ENCODE measurements around the gene PROC. TPM values are rescaled to one million over a fixed set of nuclear protein-coding genes. Genes with fewer than 3 reads are reported as not detected.

Gene PROC
- total RNA-seq, 4 donors from 2014 or later: 2.9 to 3.0 TPM; not detected in 2

- Histone ChIP-seq H3K36me3 (no peaks in the 10 kb centered on the region), H3K4me1 (peaks cover 21 to 53% (median 37%) of the 10 kb centered on the region in 4 donors), H3K9me3 (no peaks in the 10 kb centered on the region), H3K27me3 (no peaks in the 10 kb centered on the region), H3K27ac (no peak overlapping the region), H3K4me3 (no peak overlapping the region)
- intact Hi-C loops (cut with DNase I; ENCODE audit: low total_unique reads) (no loop called here), in situ Hi-C loops (cut with MboI; ENCODE audit: low pct_ligation_motif_present in 1 of 4, low pct_unique_long_range_greater_than_20kb in 1 of 4, low sequenced_read_pairs in 3 of 4) (no loop called here)
- TF ChIP-seq POLR2AphosphoS5 (IDR thresholded peaks at IDR 0.05): no peak
- TF ChIP-seq EP300 (IDR thresholded peaks at IDR 0.05; ENCODE audit: low read depth): no peak
- TF ChIP-seq, protein P1, sequence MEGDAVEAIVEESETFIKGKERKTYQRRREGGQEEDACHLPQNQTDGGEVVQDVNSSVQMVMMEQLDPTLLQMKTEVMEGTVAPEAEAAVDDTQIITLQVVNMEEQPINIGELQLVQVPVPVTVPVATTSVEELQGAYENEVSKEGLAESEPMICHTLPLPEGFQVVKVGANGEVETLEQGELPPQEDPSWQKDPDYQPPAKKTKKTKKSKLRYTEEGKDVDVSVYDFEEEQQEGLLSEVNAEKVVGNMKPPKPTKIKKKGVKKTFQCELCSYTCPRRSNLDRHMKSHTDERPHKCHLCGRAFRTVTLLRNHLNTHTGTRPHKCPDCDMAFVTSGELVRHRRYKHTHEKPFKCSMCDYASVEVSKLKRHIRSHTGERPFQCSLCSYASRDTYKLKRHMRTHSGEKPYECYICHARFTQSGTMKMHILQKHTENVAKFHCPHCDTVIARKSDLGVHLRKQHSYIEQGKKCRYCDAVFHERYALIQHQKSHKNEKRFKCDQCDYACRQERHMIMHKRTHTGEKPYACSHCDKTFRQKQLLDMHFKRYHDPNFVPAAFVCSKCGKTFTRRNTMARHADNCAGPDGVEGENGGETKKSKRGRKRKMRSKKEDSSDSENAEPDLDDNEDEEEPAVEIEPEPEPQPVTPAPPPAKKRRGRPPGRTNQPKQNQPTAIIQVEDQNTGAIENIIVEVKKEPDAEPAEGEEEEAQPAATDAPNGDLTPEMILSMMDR (IDR thresholded peaks at IDR 0.05): no peak
- no peak for TF ChIP-seq POLR2A (IDR thresholded peaks at IDR 0.05)
- DNase-seq: no peak
- 71 to 92% methylated on average over 1 to 3 of the region's 3 CpGs for WGBS, 2 donors (ENCODE audit: low coverage in 1 of 2)
Observed at GRCh38 chr2:127403460-127403859, 14.8 kb upstream of the PROC start.

DNA sequence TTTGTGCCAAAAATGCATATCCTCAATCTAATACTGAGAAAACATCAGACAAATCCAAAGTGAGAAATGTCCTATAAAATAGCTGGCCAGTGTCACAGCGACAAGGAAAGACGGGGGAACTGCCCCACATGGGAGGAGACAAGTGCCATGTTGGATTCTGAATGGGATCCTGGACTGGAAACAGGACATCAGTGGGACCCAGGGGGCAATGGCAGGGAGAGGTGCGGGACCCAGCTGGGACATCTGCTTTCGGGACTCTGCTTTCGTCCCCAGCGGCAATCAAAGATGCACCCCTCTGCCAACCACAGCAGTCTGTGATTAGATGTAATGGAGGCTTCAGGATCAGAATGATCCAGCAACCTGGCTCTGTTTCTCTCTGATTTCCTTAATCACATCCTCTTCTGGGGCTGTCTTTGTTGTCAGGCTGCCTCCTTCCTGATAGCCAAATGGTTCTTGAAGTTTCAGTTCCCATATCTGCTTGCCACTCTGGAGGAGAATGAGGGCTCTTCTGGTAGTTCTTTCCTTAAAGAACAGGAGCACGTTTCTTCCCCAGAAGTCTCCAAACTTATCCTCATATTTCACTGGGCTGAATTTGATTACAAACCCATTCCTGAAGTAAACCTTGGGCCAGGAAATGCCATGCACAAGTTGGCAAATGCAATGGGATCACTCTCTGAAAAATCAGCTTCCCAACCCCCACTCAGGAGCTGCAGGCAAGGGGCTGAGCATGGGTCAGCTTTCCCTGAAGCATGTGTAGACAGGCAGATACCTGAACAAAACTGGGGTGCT lies 13.6 kb upstream of the PROC start:
- whole genome bisulfite sequencing, 2 donors (ENCODE audit: low coverage in 1 of 2): 50 to 92% methylated on average over 1 to 7 of the region's 7 CpGs
- no peak overlapping the region for H3K4me3 ChIP-seq
- in situ Hi-C loops (cut with MboI; ENCODE audit: low pct_ligation_motif_present in 1 of 4, low pct_unique_long_range_greater_than_20kb in 1 of 4, low sequenced_read_pairs in 3 of 4): no loop called here
- H3K27ac ChIP-seq: peak overlapping the region in 3 of 4 donors; percentile 24 to 39 (median 34)
- no peaks in the 10 kb centered on the region for H3K36me3 ChIP-seq
- H3K4me1 ChIP-seq: peaks cover 21 to 58% (median 41%) of the 10 kb centered on the region in 4 donors
- TF ChIP-seq, protein P1 (IDR thresholded peaks at IDR 0.05): no peak
- TF ChIP-seq EP300 (IDR thresholded peaks at IDR 0.05; ENCODE audit: low read depth) (no peak), POLR2A (IDR thresholded peaks at IDR 0.05) (no peak), POLR2AphosphoS5 (IDR thresholded peaks at IDR 0.05) (no peak)
- H3K27me3 ChIP-seq: no peaks in the 10 kb centered on the region
- H3K9me3 ChIP-seq: no peaks in the 10 kb centered on the region
- intact Hi-C loops (cut with DNase I; ENCODE audit: low total_unique reads): no loop called here
- DNase-seq: no peak

- 20 to 55% methylated on average over 1 to 3 of the region's 3 CpGs for WGBS, 2 donors (ENCODE audit: low coverage in 1 of 2)
- H3K4me1 ChIP-seq: peaks cover 21 to 60% (median 41%) of the 10 kb centered on the region in 4 donors
- no peak for DNase-seq
- H3K9me3 ChIP-seq: no peaks in the 10 kb centered on the region
- H3K27ac ChIP-seq: peak overlapping the region; percentile 34 to 55 (median 40)
- H3K4me3 ChIP-seq: no peak overlapping the region
- no peaks in the 10 kb centered on the region for H3K27me3 ChIP-seq
- no peaks in the 10 kb centered on the region for H3K36me3 ChIP-seq
- in situ Hi-C loops (cut with MboI; ENCODE audit: low pct_ligation_motif_present in 1 of 4, low pct_unique_long_range_greater_than_20kb in 1 of 4, low sequenced_read_pairs in 3 of 4) (no loop called here), intact Hi-C loops (cut with DNase I; ENCODE audit: low total_unique reads) (no loop called here)
- TF ChIP-seq, protein P1 (IDR thresholded peaks at IDR 0.05): no peak
- no peak for TF ChIP-seq EP300 (IDR thresholded peaks at IDR 0.05; ENCODE audit: low read depth)
- TF ChIP-seq POLR2AphosphoS5 (IDR thresholded peaks at IDR 0.05): no peak
- TF ChIP-seq POLR2A (IDR thresholded peaks at IDR 0.05): no peak
Observed at GRCh38 chr2:127405255-127405610, 13.0 kb upstream of the PROC start.

DNA sequence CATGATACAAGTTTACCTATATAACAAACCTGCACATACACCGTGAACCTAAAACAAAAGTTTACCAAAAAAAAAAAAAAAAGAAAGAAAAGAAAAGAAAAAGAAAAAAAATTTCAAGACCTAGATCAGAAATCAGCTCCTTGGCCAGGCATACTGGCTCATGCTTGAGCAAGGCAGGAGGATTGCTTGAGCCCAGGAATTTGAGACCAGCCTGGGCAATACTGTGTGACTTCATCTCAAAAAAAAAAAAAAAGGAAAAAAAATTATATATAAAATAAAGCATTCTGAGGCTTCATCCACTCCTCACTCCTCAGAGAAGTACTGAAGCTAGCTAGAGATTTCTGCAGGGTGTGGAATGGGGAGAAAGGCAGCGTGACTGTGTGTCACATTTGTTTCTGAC lies 11.8 kb upstream of the PROC start:
- TF ChIP-seq, protein P1 (IDR thresholded peaks at IDR 0.05): no peak
- TF ChIP-seq POLR2A (IDR thresholded peaks at IDR 0.05) (no peak), EP300 (IDR thresholded peaks at IDR 0.05; ENCODE audit: low read depth) (no peak), POLR2AphosphoS5 (IDR thresholded peaks at IDR 0.05) (no peak)
- no peaks in the 10 kb centered on the region for H3K36me3 ChIP-seq
- in situ Hi-C loops (cut with MboI; ENCODE audit: low pct_ligation_motif_present in 1 of 4, low pct_unique_long_range_greater_than_20kb in 1 of 4, low sequenced_read_pairs in 3 of 4): no loop called here
- intact Hi-C loops (cut with DNase I; ENCODE audit: low total_unique reads): loop anchor here (2.0 kb wide), 1 partner anchor 26 kb away; no protein-coding TSS in a partner anchor
- 92 to 100% methylated on average over 2 of the region's 2 CpGs for WGBS, 2 donors (ENCODE audit: low coverage in 1 of 2)
- no peak overlapping the region for H3K4me3 ChIP-seq
- no peaks in the 10 kb centered on the region for H3K9me3 ChIP-seq
- no peak overlapping the region for H3K27ac ChIP-seq
- H3K27me3 ChIP-seq: no peaks in the 10 kb centered on the region
- peaks cover 11 to 59% (median 35%) of the 10 kb centered on the region in 4 donors for H3K4me1 ChIP-seq
- no peak for DNase-seq
